Mammary epithelial cell (primary cell): ENCODE measurements around the gene GALNT12.

Source experiments
- EZH2 ChIP-seq: IDR thresholded peaks from 2 replicates; pipeline ENCODE4 v1.6.1; 2012; ENCODE audit warnings: low read length, inconsistent platforms, borderline replicate concordance
- TF ChIP-seq, protein P1 (sequence below), 2 donors: IDR thresholded peaks in 1 of 2; conservative IDR thresholded peaks in 1 of 2; 2 replicates each; pipeline ENCODE4 v1.5.1; 2011 to 2012; ENCODE audit warnings: inconsistent platforms in 2 of 2, low read length in 2 of 2, mild to moderate bottlenecking in 2 of 2, control low read depth in 1 of 2, low read depth in 1 of 2; ENCODE audit not compliant: insufficient read depth in 1 of 2; ENCODE audit errors: extremely low read depth in 1 of 2

DNA sequence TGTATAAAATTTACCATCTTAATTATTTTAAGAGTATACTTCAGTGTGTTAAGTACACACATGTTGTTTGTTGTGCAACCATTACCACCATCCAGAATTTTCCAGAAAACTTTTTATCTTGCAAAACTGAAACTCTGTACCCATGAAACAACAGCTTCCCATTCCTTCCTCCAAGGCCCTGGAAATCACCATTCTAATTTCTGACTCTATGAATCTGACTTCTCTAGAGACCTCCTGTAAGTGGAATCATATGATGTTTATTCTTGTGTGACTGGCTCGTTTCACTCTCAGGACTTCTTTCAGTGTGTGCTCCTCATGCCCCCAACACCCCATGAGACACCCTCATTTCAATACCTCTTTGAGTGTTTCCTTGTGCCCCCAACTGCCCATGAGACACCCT lies 75.8 kb downstream of the GALNT12 start:
- TF ChIP-seq, protein P1, sequence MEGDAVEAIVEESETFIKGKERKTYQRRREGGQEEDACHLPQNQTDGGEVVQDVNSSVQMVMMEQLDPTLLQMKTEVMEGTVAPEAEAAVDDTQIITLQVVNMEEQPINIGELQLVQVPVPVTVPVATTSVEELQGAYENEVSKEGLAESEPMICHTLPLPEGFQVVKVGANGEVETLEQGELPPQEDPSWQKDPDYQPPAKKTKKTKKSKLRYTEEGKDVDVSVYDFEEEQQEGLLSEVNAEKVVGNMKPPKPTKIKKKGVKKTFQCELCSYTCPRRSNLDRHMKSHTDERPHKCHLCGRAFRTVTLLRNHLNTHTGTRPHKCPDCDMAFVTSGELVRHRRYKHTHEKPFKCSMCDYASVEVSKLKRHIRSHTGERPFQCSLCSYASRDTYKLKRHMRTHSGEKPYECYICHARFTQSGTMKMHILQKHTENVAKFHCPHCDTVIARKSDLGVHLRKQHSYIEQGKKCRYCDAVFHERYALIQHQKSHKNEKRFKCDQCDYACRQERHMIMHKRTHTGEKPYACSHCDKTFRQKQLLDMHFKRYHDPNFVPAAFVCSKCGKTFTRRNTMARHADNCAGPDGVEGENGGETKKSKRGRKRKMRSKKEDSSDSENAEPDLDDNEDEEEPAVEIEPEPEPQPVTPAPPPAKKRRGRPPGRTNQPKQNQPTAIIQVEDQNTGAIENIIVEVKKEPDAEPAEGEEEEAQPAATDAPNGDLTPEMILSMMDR (conservative IDR thresholded peaks at IDR 0.05 in 1 of 2, IDR thresholded peaks at IDR 0.05 in 1 of 2; ENCODE audit: extremely low read depth in 1 of 2, insufficient read depth in 1 of 2, low read depth in 1 of 2, low read length in 2 of 2): no peak
- TF ChIP-seq EZH2: no peak
